IMR-90 (cell line): ENCODE measurements around the gene BGN.

Source experiments
- MAZ ChIP-seq: IDR thresholded peaks from 2 replicates; pipeline ENCODE4 v1.6.1; 2012; ENCODE audit warnings: low read depth, mild to moderate bottlenecking, low read length, improper control_type of control experiment, moderate library complexity, borderline replicate concordance
- MXI1 ChIP-seq: IDR thresholded peaks from 2 replicates; pipeline ENCODE4 v1.6.1; 2012; ENCODE audit warnings: low read depth, mild to moderate bottlenecking, low read length, moderate library complexity, borderline replicate concordance
- POLR2A ChIP-seq: IDR thresholded peaks from 2 replicates; pipeline ENCODE4 v1.6.1; 2012; ENCODE audit warnings: mild to moderate bottlenecking, low read depth, low read length
- RAD21 ChIP-seq: IDR thresholded peaks from 2 replicates; pipeline ENCODE4 v1.6.1; 2012; ENCODE audit warnings: low read length, improper control_type of control experiment
- TF ChIP-seq, protein P1 (sequence below): conservative IDR thresholded peaks from 2 replicates; pipeline ENCODE4 v1.5.1; 2012; ENCODE audit warnings: mild to moderate bottlenecking, low read depth, low read length, improper control_type of control experiment

DNA sequence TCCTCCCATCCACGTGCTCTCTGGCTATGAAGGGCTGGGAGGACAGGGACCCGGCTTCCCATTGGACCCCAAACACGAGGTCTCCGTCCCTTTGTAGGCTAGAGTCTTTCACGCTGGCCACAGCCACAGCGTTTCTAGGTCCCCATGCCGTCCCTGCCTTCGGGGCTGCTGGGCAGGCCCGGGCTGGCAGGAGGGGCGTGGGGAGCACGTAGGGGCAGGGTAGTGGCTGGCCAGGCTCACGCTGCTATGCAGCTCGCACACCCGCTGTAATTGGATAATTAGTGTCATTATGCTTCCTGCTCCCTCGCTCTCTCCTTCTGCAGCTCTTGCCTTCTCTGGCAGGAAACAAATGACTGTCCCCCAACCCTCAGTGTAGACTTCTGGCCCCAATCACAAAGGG lies 32.4 kb downstream of the BGN start:
- TF ChIP-seq MXI1 (no peak), POLR2A (no peak), MAZ (no peak), RAD21 (no peak)
- TF ChIP-seq, protein P1, sequence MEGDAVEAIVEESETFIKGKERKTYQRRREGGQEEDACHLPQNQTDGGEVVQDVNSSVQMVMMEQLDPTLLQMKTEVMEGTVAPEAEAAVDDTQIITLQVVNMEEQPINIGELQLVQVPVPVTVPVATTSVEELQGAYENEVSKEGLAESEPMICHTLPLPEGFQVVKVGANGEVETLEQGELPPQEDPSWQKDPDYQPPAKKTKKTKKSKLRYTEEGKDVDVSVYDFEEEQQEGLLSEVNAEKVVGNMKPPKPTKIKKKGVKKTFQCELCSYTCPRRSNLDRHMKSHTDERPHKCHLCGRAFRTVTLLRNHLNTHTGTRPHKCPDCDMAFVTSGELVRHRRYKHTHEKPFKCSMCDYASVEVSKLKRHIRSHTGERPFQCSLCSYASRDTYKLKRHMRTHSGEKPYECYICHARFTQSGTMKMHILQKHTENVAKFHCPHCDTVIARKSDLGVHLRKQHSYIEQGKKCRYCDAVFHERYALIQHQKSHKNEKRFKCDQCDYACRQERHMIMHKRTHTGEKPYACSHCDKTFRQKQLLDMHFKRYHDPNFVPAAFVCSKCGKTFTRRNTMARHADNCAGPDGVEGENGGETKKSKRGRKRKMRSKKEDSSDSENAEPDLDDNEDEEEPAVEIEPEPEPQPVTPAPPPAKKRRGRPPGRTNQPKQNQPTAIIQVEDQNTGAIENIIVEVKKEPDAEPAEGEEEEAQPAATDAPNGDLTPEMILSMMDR, result no peak
